Forelimb muscle (tissue), 1 donor: ENCODE results near the gene ZNF638. TPM values are rescaled to one million over a fixed set of nuclear protein-coding genes. Genes with fewer than 3 reads are reported as not detected.
"Not testable (repeated sequence)": the region's sequence is repeated elsewhere in the genome, so short reads cannot be mapped to it uniquely, and the experiment has no call there.

ENCODE experiments used
- DNase-seq: peaks from one replicate; pipeline ENCODE4 v3.0.0-alpha.2; 2013; ENCODE audit warnings: low read depth
- polyA plus RNA-seq: library from polyadenylated mRNA; unstranded; fragments of 120-200 nt; gene quantifications from one replicate; pipeline ENCODE4 v1.2.1, GENCODE V29; 2013; ENCODE audit not compliant: insufficient read length

Gene ZNF638
- 102 TPM for polyA plus RNA-seq

- peak; percentile 92 for DNase-seq
These were observed at the start of gene ZNF638 for GRCh38 chr2:71331581-71332434. TSS of gene ZNF638 (plus strand) at chr2:71331782. CDS start at chr2:71348955, 17,173 bp downstream.

- DNase-seq, result no peak
These were observed 49.6 kb upstream of the ZNF638 start for GRCh38 chr2:71281950-71282349.

GRCh38 chr2:71282493-71282892, 49.1 kb upstream of the ZNF638 start:
- DNase-seq, result no peak

GRCh38 chr2:71283131-71283530, 48.5 kb upstream of the ZNF638 start:
- no peak for DNase-seq

GRCh38 chr2:71285706-71286105, 45.9 kb upstream of the ZNF638 start:
- no peak for DNase-seq

- DNase-seq, result no peak
These were observed 40.2 kb upstream of the ZNF638 start for GRCh38 chr2:71291398-71291797.

GRCh38 chr2:71292159-71292558, 39.4 kb upstream of the ZNF638 start:
- DNase-seq, result no peak

- DNase-seq, result no peak
These were observed 32.7 kb upstream of the ZNF638 start for GRCh38 chr2:71298914-71299313.

GRCh38 chr2:71299507-71299906, 32.1 kb upstream of the ZNF638 start:
- DNase-seq, result peak; percentile 28

GRCh38 chr2:71303849-71304248, 27.7 kb upstream of the ZNF638 start:
- DNase-seq, result no peak

GRCh38 chr2:71306762-71307161, 24.8 kb upstream of the ZNF638 start:
- no peak for DNase-seq

- DNase-seq, result no peak
These were observed 18.4 kb upstream of the ZNF638 start for GRCh38 chr2:71313016-71313766.

- DNase-seq, result no peak
These were observed 14.5 kb upstream of the ZNF638 start for GRCh38 chr2:71317060-71317459.

- DNase-seq, result not testable (repeated sequence)
These were observed 13.7 kb upstream of the ZNF638 start for GRCh38 chr2:71317900-71318299.

GRCh38 chr2:71323386-71323785, 8.2 kb upstream of the ZNF638 start:
- DNase-seq, result no peak

- DNase-seq, result no peak
These were observed 4.6 kb upstream of the ZNF638 start for GRCh38 chr2:71326968-71327367.

GRCh38 chr2:71327916-71328315, 3.7 kb upstream of the ZNF638 start:
- DNase-seq, result no peak

GRCh38 chr2:71330155-71330554, 1.4 kb upstream of the ZNF638 start:
- DNase-seq, result no peak

GRCh38 chr2:71330585-71331330, 824 bp upstream of the ZNF638 start:
- DNase-seq, result no peak

GRCh38 chr2:71331331-71331580, 326 bp upstream of the ZNF638 start:
- DNase-seq, result not testable (repeated sequence)

GRCh38 chr2:71332435-71332796, 834 bp downstream of the ZNF638 start:
- no peak for DNase-seq

- DNase-seq, result no peak
These were observed 2.0 kb downstream of the ZNF638 start for GRCh38 chr2:71333619-71334018.

- DNase-seq, result no peak
These were observed 4.8 kb downstream of the ZNF638 start for GRCh38 chr2:71336384-71336783.
